Measurements from ENCODE around the gene TSSK3.
"Not testable (repeated sequence)": the region's sequence is repeated elsewhere in the genome, so short reads cannot be mapped to it uniquely, and the experiment has no call there.

Gene TSSK3

GRCh38 chr1:32396524-32396923 lies 34.2 kb downstream of the TSSK3 start:
- DNase-seq (ENCODE audit: low read depth in 2 of 3, low spot score in 2 of 3): not testable (repeated sequence)

- DNase-seq (ENCODE audit: low read depth in 2 of 3, low spot score in 2 of 3): no peak
These were observed 36.1 kb downstream of the TSSK3 start for GRCh38 chr1:32398401-32398800.

GRCh38 chr1:32399843-32400242 lies 37.5 kb downstream of the TSSK3 start:
- DNase-seq (ENCODE audit: low read depth in 2 of 3, low spot score in 2 of 3): no peak

GRCh38 chr1:32400876-32401631 lies 38.7 kb downstream of the TSSK3 start:
- peak; percentile 4 to 33 (median 27) for DNase-seq (ENCODE audit: low read depth in 2 of 3, low spot score in 2 of 3)

GRCh38 chr1:32404946-32405345 lies 42.6 kb downstream of the TSSK3 start:
- no peak for DNase-seq (ENCODE audit: low read depth in 2 of 3, low spot score in 2 of 3)

- no peak for DNase-seq (ENCODE audit: low read depth in 2 of 3, low spot score in 2 of 3)
These were observed 43.5 kb downstream of the TSSK3 start for GRCh38 chr1:32405672-32406467.

GRCh38 chr1:32406629-32407111 lies 44.3 kb downstream of the TSSK3 start:
- no peak for DNase-seq (ENCODE audit: low read depth in 2 of 3, low spot score in 2 of 3)

GRCh38 chr1:32411261-32411660 lies 48.9 kb downstream of the TSSK3 start:
- no peak for DNase-seq (ENCODE audit: low read depth in 2 of 3, low spot score in 2 of 3)

- DNase-seq (ENCODE audit: low read depth in 2 of 3, low spot score in 2 of 3): peak; percentile 18 to 61 (median 24)
These were observed 51.3 kb downstream of the TSSK3 start for GRCh38 chr1:32413507-32414185.
